ENCODE measurements around the gene ARL14EPL.

DNA sequence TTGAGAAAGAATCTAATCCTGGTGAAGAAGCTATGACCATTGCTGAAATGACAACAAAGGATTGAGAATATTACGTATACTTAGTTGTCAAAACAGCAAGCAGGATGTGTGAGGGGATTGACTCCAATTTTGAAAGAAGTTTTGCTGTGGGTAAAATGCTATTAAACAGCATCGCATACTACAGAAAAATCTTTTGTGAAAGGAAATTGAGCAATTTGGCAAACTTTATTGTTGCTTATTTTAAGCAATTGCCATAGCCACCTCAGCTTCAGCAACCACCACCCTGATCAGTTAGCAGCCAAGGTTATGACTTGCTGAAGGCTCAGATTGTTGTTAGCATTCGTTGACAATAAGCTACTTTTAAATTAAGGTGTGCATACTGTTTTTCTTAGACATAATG, 22.5 kb upstream of the ARL14EPL start:
- TF ChIP-seq, protein P1, sequence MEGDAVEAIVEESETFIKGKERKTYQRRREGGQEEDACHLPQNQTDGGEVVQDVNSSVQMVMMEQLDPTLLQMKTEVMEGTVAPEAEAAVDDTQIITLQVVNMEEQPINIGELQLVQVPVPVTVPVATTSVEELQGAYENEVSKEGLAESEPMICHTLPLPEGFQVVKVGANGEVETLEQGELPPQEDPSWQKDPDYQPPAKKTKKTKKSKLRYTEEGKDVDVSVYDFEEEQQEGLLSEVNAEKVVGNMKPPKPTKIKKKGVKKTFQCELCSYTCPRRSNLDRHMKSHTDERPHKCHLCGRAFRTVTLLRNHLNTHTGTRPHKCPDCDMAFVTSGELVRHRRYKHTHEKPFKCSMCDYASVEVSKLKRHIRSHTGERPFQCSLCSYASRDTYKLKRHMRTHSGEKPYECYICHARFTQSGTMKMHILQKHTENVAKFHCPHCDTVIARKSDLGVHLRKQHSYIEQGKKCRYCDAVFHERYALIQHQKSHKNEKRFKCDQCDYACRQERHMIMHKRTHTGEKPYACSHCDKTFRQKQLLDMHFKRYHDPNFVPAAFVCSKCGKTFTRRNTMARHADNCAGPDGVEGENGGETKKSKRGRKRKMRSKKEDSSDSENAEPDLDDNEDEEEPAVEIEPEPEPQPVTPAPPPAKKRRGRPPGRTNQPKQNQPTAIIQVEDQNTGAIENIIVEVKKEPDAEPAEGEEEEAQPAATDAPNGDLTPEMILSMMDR (IDR thresholded peaks at IDR 0.05), result no peak
- TF ChIP-seq POLR2A (IDR thresholded peaks at IDR 0.05), result no peak
